Cardiac septum (tissue), 1 donor: ENCODE measurements around the gene TMEM116. TPM values are rescaled to one million over a fixed set of nuclear protein-coding genes. Genes with fewer than 3 reads are reported as not detected.
"Not testable (repeated sequence)": the region's sequence is repeated elsewhere in the genome, so short reads cannot be mapped to it uniquely, and the experiment has no call there.

ENCODE experiments used
- DNase-seq: peaks from one replicate; pipeline ENCODE4 v3.0.0-alpha.2; 2020; ENCODE audit warnings: low spot score
- intact Hi-C: fragments of 100-400 bp; cut with DNase I; formaldehyde crosslinking; loops from one replicate; pipeline ENCODE4 v1.14.0; 2022
- total RNA-seq: library from RNA; stranded (reverse); fragmentation: NEBNext Ultra II Directional; extraction: Animal tissue kit (Norgen Biotek cat#: 25700); gene quantifications from one replicate; pipeline ENCODE4 v1.2.1, GENCODE V29; 2021
- donor health status: DM: no; HTN: no; CAD: no.

TMEM116 gene
- total RNA-seq, 1 donor from 2014 or later, result 32.2 TPM

DNA sequence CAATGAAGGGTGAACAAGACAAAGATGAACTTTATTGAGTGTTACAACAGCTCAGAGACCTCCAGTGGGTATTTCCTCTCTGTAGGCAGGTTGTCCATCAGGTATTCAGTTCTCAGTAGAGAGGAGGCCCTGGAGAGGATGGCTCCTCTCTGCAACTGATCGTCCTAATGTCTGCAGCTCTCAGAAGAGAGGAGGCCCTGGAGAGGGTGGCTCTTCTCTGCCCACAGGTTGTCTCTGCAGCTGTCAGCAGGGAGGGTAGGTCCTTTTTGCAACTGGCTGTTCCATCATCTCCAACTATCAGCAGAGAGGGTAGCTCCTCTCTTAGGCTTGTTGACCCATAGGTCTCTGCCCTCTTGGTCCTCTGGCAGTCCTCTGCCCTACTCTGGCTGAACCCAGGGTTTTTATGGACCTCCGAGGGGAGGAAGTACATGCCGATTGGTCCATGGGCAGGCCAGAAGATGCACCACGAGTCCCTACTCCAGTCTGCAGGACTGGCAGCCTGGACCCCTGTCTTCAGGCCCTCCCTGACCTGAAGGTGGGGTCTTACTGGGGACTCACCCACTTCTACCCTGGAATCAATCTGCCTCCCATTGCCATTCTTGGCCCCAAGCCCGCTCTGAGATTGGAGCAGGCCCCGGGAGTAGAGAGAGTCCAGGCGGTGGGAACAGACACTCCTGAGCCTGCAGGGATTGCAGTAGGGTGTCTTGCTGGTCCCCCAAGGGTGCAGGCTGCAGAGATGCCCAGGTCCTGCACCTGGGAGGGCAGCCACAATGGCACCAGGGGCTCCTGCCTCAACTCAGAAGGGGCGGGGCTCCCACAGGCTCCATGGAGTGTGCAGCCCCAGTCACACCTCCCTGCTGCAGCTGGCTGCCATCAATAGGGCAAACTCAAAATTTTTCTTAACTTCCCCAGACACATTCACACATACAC lies 2.3 kb downstream of the TMEM116 start:
- intact Hi-C loops, result loop anchor here (5.0 kb wide), 1 partner anchor 63 kb away; no protein-coding TSS in a partner anchor
- DNase-seq, result no peak

DNA sequence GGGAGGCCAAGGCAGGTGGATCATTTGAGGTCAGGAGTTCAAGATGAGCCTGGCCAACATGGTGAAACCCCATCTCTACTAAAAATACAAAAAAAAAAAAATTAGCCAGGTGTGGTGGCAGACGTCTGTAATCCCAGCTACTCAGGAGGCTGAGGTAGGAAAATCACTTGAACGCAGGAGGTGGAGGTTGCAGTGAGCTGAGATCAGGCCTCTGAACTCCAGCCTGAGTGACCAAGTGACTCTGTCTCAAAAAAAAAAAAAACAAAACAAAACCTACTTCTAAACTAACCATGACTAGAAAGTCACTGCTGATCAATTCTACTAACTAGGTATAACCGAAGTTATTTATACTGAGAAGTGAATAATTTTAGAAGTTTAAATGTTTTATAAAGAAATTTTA lies 3.4 kb downstream of the TMEM116 start:
- DNase-seq, intact Hi-C loops: not testable (repeated sequence)

DNA sequence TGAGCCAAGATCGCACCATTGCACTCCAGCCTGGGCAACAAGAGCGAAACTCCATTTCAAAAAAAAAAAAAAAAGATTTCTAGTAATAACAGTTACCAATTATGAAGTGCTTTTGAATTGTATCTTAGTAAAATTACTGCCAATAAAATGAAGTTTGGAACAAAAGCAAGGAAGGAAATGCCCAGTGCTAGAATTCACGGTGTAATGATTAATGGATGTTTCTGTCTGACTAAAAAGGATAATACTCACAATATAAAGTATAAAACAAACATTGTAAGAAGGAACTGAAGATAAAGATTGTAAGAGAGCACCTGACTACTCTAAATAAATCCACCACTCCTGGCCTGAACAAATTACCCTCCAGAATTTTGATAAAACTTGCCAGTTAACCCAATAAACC lies 4.0 kb downstream of the TMEM116 start:
- intact Hi-C loops, result no loop called here
- no peak for DNase-seq

DNA sequence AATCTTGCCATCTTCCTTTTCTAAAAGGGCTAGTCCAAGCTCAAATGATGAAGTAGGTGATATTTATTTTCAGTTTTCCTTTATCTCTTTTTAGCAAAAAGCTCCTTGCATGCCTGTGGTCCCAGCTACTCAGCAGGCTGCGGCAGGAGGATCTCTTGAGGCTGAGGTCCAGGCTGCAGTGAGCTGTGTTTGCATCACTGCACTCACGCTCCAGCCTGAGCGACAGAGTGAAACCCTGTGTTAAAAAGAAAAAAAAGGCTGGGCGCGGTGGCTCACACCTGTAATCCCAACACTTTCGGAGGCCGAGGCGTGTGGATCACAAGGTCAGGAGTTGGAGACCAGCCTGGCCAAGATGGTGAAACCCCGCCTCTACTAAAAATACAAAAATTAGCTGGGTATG lies 5.0 kb downstream of the TMEM116 start:
- intact Hi-C loops, result no loop called here
- no peak for DNase-seq

DNA sequence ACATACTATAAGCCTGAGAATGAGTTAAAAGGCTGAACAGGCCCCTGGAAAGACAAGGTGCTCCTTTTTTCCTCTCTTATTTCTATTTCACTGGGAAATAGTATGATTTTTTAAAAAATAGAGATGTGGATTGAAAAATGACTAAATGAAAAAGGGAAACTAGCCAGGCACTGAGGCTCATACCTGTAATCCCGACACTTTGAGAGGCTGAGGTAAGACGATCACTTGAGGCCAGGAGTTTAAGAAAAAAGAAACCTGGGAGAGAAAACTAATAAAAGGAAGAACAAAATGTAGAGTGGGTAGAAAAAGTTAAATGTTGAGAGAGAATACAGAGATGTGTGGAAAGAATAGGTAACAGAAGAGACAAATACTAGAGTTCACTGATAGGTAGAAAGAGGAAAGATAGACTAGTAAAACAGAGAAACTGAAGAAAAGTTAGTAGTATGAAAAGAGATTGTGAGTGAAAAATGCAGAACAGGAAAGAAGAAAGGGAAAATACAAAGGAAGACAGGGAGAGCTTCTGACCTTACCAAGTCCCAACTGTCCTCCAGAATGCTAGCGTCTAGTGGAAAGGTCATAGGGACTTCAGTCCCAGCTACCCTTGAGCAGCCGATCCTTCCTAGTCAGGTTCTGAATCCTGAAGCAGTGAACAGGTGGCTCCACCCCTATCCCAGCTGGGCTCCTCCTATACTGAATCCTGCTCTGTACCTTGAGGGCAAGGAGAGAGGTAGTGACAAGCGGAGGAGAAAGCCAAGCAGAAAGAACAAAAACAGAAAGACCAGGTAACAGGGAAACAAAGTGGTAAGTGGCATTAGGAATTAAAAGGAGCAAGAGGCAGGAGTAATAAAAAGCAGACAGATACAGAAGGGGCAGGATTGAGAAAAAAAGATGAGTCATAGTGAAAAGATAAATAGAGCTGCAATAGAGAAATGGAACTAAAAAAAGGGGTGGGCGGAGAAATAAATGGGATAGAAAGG lies 7.3 kb downstream of the TMEM116 start:
- no peak for DNase-seq
- intact Hi-C loops, result no loop called here

- intact Hi-C loops, result no loop called here
- DNase-seq, result no peak
Measured at GRCh38 chr12:112004041-112004440, 8.9 kb downstream of the TMEM116 start.

- intact Hi-C loops, result no loop called here
- DNase-seq, result no peak
Measured at GRCh38 chr12:112001576-112001975, 11.4 kb downstream of the TMEM116 start.

DNA sequence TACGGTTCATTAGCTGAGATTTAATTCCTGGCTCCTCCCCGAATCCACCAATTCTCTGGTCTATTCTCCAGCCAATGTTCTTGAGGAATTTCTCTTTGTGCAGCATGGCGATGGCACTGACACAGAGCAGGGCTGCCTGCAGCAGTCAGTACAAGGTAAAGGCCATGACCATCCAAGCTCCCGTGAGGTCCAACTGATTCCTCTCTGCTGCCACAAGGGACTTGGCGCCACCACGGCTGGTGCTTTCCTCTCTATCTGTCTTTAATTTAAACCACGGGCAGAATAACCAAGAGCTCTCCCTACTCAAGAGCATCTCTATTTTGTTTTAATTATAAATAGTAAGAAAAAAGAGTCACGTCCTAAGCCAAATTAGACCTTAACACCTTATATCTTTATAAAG lies 12.1 kb downstream of the TMEM116 start:
- intact Hi-C loops, result no loop called here
- DNase-seq, result no peak

DNA sequence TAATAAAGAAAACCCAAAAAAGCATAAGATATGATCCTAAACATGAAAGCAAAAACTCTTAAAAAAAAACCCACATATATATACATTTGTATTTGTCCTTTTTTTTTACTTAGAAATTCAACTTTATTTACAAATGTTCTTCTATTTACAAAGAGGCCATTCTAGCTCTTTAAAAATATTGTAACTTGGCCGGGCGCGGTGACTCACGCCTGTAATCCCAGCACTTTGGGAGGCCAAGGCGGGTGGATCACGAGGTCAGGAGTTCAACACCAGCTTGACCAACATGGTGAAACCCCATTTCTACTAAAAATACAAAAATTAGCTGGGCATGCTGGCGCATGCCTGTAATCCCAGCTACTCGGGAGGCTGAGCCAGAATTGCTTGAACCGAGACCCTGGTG lies 13.8 kb downstream of the TMEM116 start:
- intact Hi-C loops, DNase-seq: not testable (repeated sequence)

GRCh38 chr12:111998015-111998414 lies 14.9 kb downstream of the TMEM116 start:
- no peak for DNase-seq

DNA sequence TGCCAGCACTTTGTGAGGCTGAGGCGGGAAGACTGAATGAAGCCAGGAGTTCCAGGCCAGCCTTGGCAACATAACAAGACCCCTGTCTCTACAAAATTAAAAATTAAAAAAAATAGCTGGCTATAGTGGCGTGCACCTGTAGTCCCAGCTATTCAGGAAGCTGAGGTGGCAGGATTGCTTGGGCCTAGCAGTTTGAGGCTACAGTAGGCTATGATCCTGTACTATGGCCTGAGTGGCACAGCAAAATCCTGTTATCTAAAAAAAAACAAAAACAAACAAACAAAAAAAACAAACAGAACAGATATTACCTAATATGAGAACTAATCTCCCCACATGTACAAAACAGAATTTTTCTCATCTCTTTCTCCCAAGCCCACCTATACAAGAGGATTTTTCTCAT lies 15.7 kb downstream of the TMEM116 start:
- intact Hi-C loops, result no loop called here
- no peak for DNase-seq

More at GRCh38 chr12:111998015-111998414, 14.9 kb downstream of the TMEM116 start:
- intact Hi-C loops, result no loop called here

- no peak for DNase-seq
- intact Hi-C loops, result no loop called here
Measured at GRCh38 chr12:111995782-111996480, 17.0 kb downstream of the TMEM116 start.

DNA sequence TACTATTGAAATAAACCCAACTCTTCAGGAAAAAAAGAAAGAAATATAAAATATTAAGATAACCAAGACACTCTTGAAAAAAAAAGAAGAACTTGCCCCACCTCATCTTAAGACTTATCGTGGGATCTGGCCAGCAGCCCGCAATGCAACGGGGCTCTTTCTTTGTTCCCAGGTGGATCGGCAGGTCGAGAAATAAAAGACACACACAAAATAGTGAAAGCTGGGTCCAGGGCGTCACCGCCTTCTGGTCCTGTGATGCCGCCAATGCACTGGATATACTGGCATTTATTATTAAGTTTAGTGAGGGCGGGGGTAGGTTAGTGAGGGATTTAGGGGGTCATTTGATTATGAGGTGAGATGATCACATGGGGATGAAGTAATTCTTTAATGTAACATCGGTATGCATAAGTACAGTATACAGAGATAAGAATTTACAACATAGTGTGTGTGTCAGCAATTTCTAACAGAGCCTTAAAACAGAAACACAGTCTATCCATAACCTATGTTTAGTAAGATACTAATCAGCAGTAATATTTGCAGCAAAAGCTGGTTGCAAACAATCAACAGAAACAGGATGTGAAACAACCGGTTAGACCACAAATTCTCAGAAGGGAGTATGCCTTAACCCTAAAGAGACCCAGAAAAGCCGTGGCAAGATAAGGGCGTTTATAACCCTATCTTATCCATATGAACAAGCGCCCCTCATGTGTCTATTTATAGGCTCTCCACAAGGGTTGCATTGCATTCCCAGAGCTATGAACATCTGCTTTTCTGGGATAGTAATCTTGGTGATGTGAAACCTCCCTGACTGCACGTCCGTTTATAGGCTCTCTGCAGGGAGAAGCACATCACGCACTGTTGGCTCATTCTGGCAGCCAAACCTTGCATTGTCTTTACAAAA lies 18.5 kb downstream of the TMEM116 start:
- DNase-seq, intact Hi-C loops: not testable (repeated sequence)

GRCh38 chr12:111993292-111994150 lies 19.4 kb downstream of the TMEM116 start:
- DNase-seq, result no peak
- intact Hi-C loops, result no loop called here

GRCh38 chr12:111992464-111992863 lies 20.5 kb downstream of the TMEM116 start:
- intact Hi-C loops, result no loop called here

DNA sequence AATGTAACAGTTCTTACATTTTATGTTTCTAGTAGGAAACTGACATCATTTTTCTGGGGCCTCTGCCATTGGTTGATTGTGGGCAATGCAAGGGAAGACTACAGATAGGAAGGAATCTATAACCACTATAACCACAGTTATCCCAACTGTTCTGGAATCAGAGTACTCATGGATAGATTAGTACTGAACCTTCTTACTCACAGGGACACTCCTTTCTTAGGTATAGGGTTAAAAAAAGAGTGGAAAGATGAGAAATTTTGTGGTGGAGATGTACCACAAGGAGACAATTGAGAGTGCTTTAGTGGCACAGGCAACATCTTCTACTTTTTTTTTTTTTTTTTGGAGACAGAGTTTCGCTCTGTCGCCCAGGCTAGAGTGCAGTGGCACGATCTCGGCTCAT lies 21.0 kb downstream of the TMEM116 start:
- intact Hi-C loops, result no loop called here
- DNase-seq, result no peak

More at GRCh38 chr12:111992464-111992863, 20.5 kb downstream of the TMEM116 start:
- no peak for DNase-seq

GRCh38 chr12:111991535-111991934 lies 21.4 kb downstream of the TMEM116 start:
- intact Hi-C loops, result no loop called here
- DNase-seq, result no peak

- intact Hi-C loops, result no loop called here
Measured at GRCh38 chr12:111984820-111985219, 28.1 kb downstream of the TMEM116 start.

More at GRCh38 chr12:111984820-111985219, 28.1 kb downstream of the TMEM116 start:
- no peak for DNase-seq
